OCI-LY3 (cell line): ENCODE data around the gene SLC1A4.

ENCODE experiments used
- H2AFZ ChIP-seq: fragments of 200-600, 300-600 bp; shearing (Covaris generic); 2 replicates; pipeline ENCODE4 v1.6.0; 2014; ENCODE audit warnings: antibody characterized with exemption, low read depth, low read length
- H3K27ac ChIP-seq: fragments of 200-600, 300-600 bp; sonication (generic); 2 replicates; pipeline ENCODE4 v1.5.1; 2014; ENCODE audit warnings: mild to moderate bottlenecking, low read length, moderate library complexity, mixed read lengths
- H3K27me3 ChIP-seq: fragments of 200-600, 300-600 bp; sonication (generic); 2 replicates; pipeline ENCODE4 v1.6.1; 2014; ENCODE audit warnings: low read depth, low read length, mixed read lengths
- H3K36me3 ChIP-seq: fragments of 200-600, 300-600 bp; sonication (generic); replicated peaks from 2 replicates; pipeline ENCODE3; 2014; ENCODE audit warnings: low read depth, low read length, mixed read lengths
- H3K4me1 ChIP-seq: fragments of 300-600, 200-600 bp; sonication (generic); 2 replicates; pipeline ENCODE4 v1.6.1; 2014; ENCODE audit warnings: low read length, mixed read lengths
- H3K4me2 ChIP-seq: fragments of 200-600, 300-600 bp; sonication (generic); 2 replicates; pipeline ENCODE4 v1.6.1; 2014; ENCODE audit warnings: low read length, mixed read lengths
- H3K4me3 ChIP-seq: fragments of 300-600, 200-600 bp; sonication (generic); 2 replicates; pipeline ENCODE4 v1.5.1; 2014; ENCODE audit warnings: antibody characterized with exemption, mild to moderate bottlenecking, low read length, moderate library complexity
- H3K79me2 ChIP-seq: fragments of 300-600, 200-600 bp; shearing (Covaris generic); 2 replicates; pipeline ENCODE4 v1.6.1; 2014; ENCODE audit warnings: mild to moderate bottlenecking, low read length, mixed read lengths
- H3K9ac ChIP-seq: fragments of 300-600, 200-600 bp; shearing (Covaris generic); 2 replicates; pipeline ENCODE4 v1.6.0; 2014; ENCODE audit warnings: mild to moderate bottlenecking, low read length, moderate library complexity
- H3K9me3 ChIP-seq: fragments of 200-600, 300-600 bp; shearing (Covaris generic); 2 replicates; pipeline ENCODE4 v1.6.1; 2014; ENCODE audit warnings: low read length, mixed read lengths; ENCODE audit not compliant: insufficient read depth
- H4K20me1 ChIP-seq: fragments of 200-600, 300-600 bp; sonication (generic); 2 replicates; pipeline ENCODE4 v1.6.1; 2016; ENCODE audit warnings: low read length, mixed read lengths; ENCODE audit not compliant: insufficient read depth
- CTCF ChIP-seq: fragments of 200-600, 300-600 bp; sonication (generic); IDR thresholded peaks from 2 replicates; pipeline ENCODE4 v1.5.1; 2014; ENCODE audit warnings: antibody characterized with exemption, low read length, low read depth
- EZH2phosphoT487 ChIP-seq: fragments of 200-600 bp; shearing (Covaris generic); IDR thresholded peaks from 2 replicates; pipeline ENCODE4 v1.6.1; 2018; ENCODE audit warnings: antibody characterized with exemption, mixed run types, low read depth

Gene SLC1A4

GRCh38 chr2:64952096-64952495 lies 37.1 kb upstream of the SLC1A4 start:
- no peak overlapping the region for H2AFZ ChIP-seq
- no peak overlapping the region for H3K4me2 ChIP-seq
- no peaks in the 10 kb centered on the region for H3K79me2 ChIP-seq
- no peak overlapping the region for H3K4me3 ChIP-seq
- H4K20me1 ChIP-seq: no peaks in the 10 kb centered on the region
- no peaks in the 10 kb centered on the region for H3K27me3 ChIP-seq
- peaks cover 17% of the 10 kb centered on the region for H3K4me1 ChIP-seq
- no peak for TF ChIP-seq CTCF
- TF ChIP-seq EZH2phosphoT487: no peak
- H3K9me3 ChIP-seq: no peaks in the 10 kb centered on the region
- H3K27ac ChIP-seq: no peak overlapping the region
- H3K36me3 ChIP-seq: no peaks in the 10 kb centered on the region
- H3K9ac ChIP-seq: no peak overlapping the region

- no peaks in the 10 kb centered on the region for H3K9me3 ChIP-seq
- TF ChIP-seq CTCF (no peak), EZH2phosphoT487 (no peak)
- H3K9ac ChIP-seq: no peak overlapping the region
- peaks cover 14% of the 10 kb centered on the region for H3K4me1 ChIP-seq
- no peak overlapping the region for H3K27ac ChIP-seq
- no peaks in the 10 kb centered on the region for H3K79me2 ChIP-seq
- no peaks in the 10 kb centered on the region for H3K27me3 ChIP-seq
- H3K4me2 ChIP-seq: no peak overlapping the region
- H3K4me3 ChIP-seq: no peak overlapping the region
- H4K20me1 ChIP-seq: no peaks in the 10 kb centered on the region
- no peaks in the 10 kb centered on the region for H3K36me3 ChIP-seq
- no peak overlapping the region for H2AFZ ChIP-seq
Observed at GRCh38 chr2:64952511-64953482, 36.4 kb upstream of the SLC1A4 start.

GRCh38 chr2:64955467-64955866 lies 33.7 kb upstream of the SLC1A4 start:
- no peaks in the 10 kb centered on the region for H3K27me3 ChIP-seq
- H3K9me3 ChIP-seq: no peaks in the 10 kb centered on the region
- no peaks in the 10 kb centered on the region for H3K79me2 ChIP-seq
- H3K4me1 ChIP-seq: peaks cover 8% of the 10 kb centered on the region
- TF ChIP-seq CTCF (no peak), EZH2phosphoT487 (no peak)
- H3K9ac ChIP-seq: no peak overlapping the region
- H3K4me3 ChIP-seq: no peak overlapping the region
- no peak overlapping the region for H3K4me2 ChIP-seq
- no peaks in the 10 kb centered on the region for H3K36me3 ChIP-seq
- H4K20me1 ChIP-seq: no peaks in the 10 kb centered on the region
- H2AFZ ChIP-seq: no peak overlapping the region
- H3K27ac ChIP-seq: no peak overlapping the region

GRCh38 chr2:64957109-64957903 lies 31.9 kb upstream of the SLC1A4 start:
- H3K36me3 ChIP-seq: no peaks in the 10 kb centered on the region
- no peaks in the 10 kb centered on the region for H3K79me2 ChIP-seq
- H3K9ac ChIP-seq: no peak overlapping the region
- no peaks in the 10 kb centered on the region for H4K20me1 ChIP-seq
- no peak overlapping the region for H3K4me3 ChIP-seq
- H2AFZ ChIP-seq: no peak overlapping the region
- H3K9me3 ChIP-seq: no peaks in the 10 kb centered on the region
- H3K27me3 ChIP-seq: no peaks in the 10 kb centered on the region
- no peak overlapping the region for H3K4me2 ChIP-seq
- H3K4me1 ChIP-seq: no peaks in the 10 kb centered on the region
- TF ChIP-seq CTCF (no peak), EZH2phosphoT487 (no peak)
- H3K27ac ChIP-seq: no peak overlapping the region
